Activated naive CD4-positive, alpha-beta T cell treated with anti-CD3 and anti-CD28 coated beads, Interleukin-2, amount 10 ng/mL, durations not matched to agents 7 days and 5 days (primary cell): ENCODE measurements around the gene STAP2.
A peak's percentile ranks its signal among the peaks of the same experiment; 100 is the strongest.
"Not testable (repeated sequence)": the region's sequence is repeated elsewhere in the genome, so short reads cannot be mapped to it uniquely, and the experiment has no call there.

Source experiments
- CTCF ChIA-PET: fragments of 350-600 bp; sonication (Branson Sonifier 250); formaldehyde crosslinking; loops from one replicate; lab custom pipeline; 2021; ENCODE audit warnings: antibody characterized with exemption; lab: Charles Lee
- DNase-seq: peaks from one replicate; pipeline ENCODE4 v3.0.0-alpha.2; 2020
- H3K27ac Mint-ChIP-seq: one replicate; pipeline ENCODE4 v1.8.0; 2021; ENCODE audit warnings: mild to moderate bottlenecking, moderate library complexity, mixed read lengths
- H3K27me3 Mint-ChIP-seq: one replicate; pipeline ENCODE4 v1.8.0; 2021; ENCODE audit warnings: mild to moderate bottlenecking, mixed read lengths
- H3K36me3 Mint-ChIP-seq: one replicate; pipeline ENCODE4 v1.8.0; 2021; ENCODE audit warnings: mixed read lengths
- H3K4me1 Mint-ChIP-seq: one replicate; pipeline ENCODE4 v1.8.0; 2021; ENCODE audit warnings: mixed read lengths
- H3K4me3 Mint-ChIP-seq: one replicate; pipeline ENCODE4 v1.8.0; 2021; ENCODE audit warnings: mild to moderate bottlenecking, moderate library complexity, mixed read lengths
- H3K9me3 Mint-ChIP-seq: one replicate; pipeline ENCODE4 v1.8.0; 2021; ENCODE audit warnings: mixed read lengths

The STAP2 gene

DNA sequence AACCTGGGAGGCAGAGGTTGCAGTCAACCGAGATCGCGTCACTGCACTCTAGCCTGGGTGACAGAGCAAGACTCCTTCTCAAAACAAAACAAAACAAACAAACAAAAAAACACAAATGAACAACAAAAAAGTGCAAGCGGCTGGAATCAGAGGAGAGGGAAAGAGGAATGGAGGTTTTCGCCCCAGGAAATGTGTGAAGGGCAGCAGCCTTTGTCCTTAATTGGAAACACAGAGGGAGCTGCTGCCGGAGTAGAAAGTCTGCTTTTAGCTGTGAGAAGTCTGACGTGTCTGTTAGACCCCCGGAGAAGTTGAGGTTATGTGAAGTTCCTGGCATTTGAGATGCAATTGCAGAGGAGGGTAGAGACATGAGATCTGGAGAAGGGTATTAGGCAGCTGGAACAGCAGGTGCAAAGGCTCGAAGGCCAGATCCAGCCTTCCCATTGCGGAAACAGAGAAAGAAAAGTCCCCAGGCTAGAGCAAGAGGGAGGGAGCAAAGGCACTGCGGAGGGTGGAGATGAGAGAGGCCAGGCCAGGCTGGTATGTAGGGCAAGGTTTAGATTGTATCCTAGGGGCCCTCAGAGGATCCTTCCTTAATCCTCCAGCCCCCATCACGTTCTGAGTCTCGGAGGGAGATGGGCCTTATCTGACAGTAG is 36.9 kb downstream of the STAP2 start:
- Mint-ChIP-seq H3K27ac (peak overlapping the region; percentile 94), H3K27me3 (peaks cover 2% of the 10 kb centered on the region), H3K36me3 (peaks cover 6% of the 10 kb centered on the region), H3K4me1 (peaks cover 57% of the 10 kb centered on the region), H3K9me3 (no peaks in the 10 kb centered on the region), H3K4me3 (peak overlapping the region; percentile 84)
- DNase-seq, result peak; percentile 38
- CTCF ChIA-PET, result interaction anchor here (0.7 kb wide), 1 partner anchor 20 kb away, joined by 3 read pairs; no protein-coding TSS in a partner anchor

DNA sequence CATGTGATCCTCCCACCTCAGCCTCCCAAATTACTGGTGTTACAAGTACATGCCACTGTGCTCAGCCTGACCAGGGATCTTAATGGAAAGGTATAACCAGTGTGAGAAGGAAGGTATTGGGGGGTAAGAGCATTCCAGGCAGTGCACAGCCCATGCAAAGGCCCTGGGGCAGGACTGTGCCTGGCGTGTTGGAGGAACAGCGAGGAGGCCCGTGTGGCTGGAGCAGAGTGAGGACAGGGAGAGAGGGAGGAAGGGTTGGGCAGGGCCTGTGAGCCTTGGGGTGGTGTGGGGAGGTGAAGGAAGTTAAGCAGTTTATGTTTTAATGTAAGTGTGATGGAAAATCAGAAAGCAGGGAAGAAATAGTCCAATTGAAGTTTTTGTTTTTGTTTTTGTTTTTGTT is 38.0 kb downstream of the STAP2 start:
- Mint-ChIP-seq H3K27ac (peak overlapping the region; percentile 94), H3K27me3 (no peaks in the 10 kb centered on the region), H3K9me3 (no peaks in the 10 kb centered on the region), H3K4me1 (peaks cover 55% of the 10 kb centered on the region), H3K4me3 (peak overlapping the region; percentile 84), H3K36me3 (peaks cover 6% of the 10 kb centered on the region)
- no peak for DNase-seq
- CTCF ChIA-PET, result no interaction called here

DNA sequence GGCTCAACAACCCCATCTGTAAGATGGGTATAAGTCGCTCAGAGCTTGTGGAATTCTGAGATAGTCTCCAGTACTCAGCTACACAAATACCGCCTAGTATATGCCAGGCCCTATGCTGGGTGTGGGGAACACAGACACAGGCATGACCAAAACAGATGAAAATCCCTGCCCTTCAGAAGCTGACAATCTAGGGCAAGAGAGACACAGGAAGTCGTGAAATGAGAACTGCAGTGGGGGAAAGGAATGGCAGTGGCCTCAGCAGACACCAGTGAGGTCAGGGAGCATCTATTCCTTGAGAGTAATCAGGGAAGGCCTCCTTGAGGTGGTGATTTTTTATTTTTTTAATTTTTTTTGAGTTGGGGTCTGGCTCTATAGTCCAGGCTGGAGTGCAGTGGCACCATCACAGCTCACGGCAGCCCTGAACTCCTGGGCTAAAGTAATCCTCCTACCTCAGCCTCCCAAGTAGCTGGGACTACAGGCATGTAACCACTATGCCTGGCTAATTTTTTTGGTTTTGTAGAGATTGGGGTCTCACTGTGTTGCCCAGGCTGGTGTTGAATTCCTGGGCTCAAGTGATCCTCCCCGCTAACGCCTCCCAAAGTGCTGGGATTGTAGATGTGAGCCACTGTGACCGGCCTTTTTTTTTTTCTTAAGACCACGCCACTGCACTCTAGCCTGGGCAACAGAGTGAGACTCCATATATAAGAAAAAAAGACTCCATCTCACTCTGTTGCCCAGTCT is 39.6 kb downstream of the STAP2 start:
- Mint-ChIP-seq H3K4me1 (peaks cover 47% of the 10 kb centered on the region), H3K9me3 (no peaks in the 10 kb centered on the region), H3K27ac (peak overlapping the region; percentile 40), H3K36me3 (peaks cover 12% of the 10 kb centered on the region), H3K27me3 (no peaks in the 10 kb centered on the region), H3K4me3 (peak overlapping the region; percentile 29)
- no peak for DNase-seq
- CTCF ChIA-PET, result interaction anchor here (0.9 kb wide), 1 partner anchor 54 kb away, joined by 3 read pairs; no protein-coding TSS in a partner anchor

DNA sequence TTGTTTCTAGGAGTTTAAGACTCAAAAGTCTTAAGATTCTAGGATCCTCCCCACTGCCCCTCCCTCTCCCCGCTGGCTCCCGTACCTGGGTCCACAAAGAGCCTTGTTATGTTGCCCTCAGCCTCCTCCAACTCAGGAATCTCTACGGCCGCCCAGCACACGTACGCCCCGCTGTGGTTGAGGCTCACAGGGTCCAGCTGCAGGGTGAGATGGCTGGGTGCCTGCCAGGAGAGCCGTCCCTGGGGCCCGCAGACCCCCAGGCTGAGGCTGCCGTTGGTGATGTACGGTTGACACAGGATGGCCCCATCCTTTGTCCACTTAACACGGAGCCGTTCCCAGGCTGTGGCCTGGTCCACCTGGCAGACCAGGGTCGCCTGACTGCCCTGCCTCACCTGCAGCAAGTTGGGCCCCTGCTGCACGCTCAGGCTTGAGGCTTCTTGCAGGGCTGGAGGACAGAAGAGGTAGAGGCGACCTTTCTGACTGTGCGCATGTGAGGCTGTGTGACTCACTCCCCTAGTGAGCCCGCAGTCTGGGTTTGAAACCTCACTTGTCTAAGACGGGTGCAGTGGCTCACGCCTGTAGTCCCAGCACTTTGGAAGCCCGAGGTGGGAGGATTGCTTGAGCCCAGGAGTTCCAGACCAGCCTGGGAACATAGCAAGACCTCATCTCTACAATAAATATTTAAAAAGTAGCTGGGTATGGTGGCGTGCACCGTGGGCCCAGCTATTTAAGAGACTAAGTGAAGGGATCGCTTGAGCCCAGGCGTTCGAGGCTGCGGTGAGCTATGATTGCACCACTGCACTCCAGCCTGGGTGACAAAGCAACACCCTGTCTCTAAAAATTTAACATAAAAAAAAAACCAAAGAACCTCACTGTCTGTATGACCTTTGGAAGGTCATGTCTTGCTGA is 40.5 kb downstream of the STAP2 start:
- H3K27ac Mint-ChIP-seq, result peak overlapping the region; percentile 40
- H3K4me3 Mint-ChIP-seq, result no peak overlapping the region
- no peaks in the 10 kb centered on the region for H3K9me3 Mint-ChIP-seq
- H3K36me3 Mint-ChIP-seq, result peaks cover 12% of the 10 kb centered on the region
- CTCF ChIA-PET, result interaction anchor here (0.9 to 1.1 kb wide), 2 partner anchors 30 to 55 kb away, joined by 3 read pairs; no protein-coding TSS in a partner anchor
- H3K27me3 Mint-ChIP-seq, result no peaks in the 10 kb centered on the region
- DNase-seq, result no peak
- H3K4me1 Mint-ChIP-seq, result peaks cover 40% of the 10 kb centered on the region

DNA sequence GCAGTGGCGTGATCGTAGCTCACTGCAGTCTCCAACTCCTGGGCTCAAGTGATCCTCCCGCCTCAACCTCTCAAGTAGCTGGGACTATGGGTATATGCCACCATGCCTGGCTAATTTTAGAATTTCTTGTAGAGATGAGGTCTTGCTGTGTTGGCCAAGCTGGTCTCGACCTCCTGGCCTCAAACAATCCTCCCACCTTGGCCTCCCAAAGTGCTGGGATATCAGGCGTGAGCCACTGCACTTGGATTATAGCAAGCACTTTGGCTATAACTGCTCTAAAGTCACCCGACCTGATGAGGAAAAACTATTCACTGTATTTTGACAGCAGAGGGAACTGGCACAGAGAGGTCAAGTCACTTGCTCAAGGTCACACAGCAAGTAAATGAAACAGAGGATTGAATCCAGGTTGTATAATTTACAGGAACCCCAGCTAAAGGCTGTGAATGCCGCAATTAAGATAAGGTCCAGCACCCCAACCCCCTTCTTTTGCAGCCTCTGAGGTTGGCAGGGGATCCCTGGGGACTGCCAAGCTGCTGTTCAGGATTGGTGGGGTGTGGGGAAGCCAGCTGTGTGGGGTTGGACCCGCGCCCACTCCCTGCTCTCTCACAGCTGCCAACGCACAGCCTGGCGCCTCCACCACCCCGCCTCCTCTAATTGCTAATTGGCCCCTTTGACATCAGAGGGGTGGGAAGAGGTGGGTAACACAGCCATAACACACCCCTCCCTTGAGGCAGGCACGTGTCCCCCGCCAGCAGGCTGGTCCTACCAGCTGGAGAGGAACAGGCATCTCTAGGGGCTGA is 42.5 kb downstream of the STAP2 start:
- H3K27me3 Mint-ChIP-seq, result no peaks in the 10 kb centered on the region
- H3K9me3 Mint-ChIP-seq, result no peaks in the 10 kb centered on the region
- no peak overlapping the region for H3K27ac Mint-ChIP-seq
- CTCF ChIA-PET, result interaction anchor here (0.8 to 1.7 kb wide), 2 partner anchors 25 to 29 kb away, joined by 3 read pairs; no protein-coding TSS in a partner anchor
- no peak overlapping the region for H3K4me3 Mint-ChIP-seq
- peaks cover 12% of the 10 kb centered on the region for H3K36me3 Mint-ChIP-seq
- no peak for DNase-seq
- peaks cover 21% of the 10 kb centered on the region for H3K4me1 Mint-ChIP-seq

DNA sequence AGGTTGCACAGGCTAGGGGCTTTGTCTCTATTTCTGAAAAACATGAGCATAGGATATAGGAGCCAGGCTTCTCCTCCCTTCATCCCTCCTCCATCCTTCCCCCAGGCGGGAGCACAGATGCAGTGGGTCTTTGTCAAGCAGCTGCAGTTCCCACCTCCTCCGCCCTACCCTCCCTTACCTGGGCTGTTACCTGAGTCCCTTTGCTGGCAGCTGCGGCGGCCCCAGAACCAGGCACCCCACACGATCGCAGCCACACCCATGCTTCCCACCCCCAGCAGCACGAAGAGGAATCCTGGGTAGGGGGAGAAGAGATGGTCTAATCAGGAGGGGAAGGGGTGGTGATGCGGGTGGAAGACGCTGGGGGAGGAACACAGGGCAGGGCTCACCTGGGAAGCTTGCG is 44.2 kb downstream of the STAP2 start:
- Mint-ChIP-seq H3K36me3 (peaks cover 9% of the 10 kb centered on the region), H3K4me3 (no peak overlapping the region), H3K27ac (no peak overlapping the region), H3K4me1 (peaks cover 12% of the 10 kb centered on the region), H3K27me3 (no peaks in the 10 kb centered on the region), H3K9me3 (no peaks in the 10 kb centered on the region)
- DNase-seq, result no peak
- CTCF ChIA-PET, result interaction anchor here (1.1 kb wide), 1 partner anchor 58 kb away, joined by 3 read pairs; no protein-coding TSS in a partner anchor

DNA sequence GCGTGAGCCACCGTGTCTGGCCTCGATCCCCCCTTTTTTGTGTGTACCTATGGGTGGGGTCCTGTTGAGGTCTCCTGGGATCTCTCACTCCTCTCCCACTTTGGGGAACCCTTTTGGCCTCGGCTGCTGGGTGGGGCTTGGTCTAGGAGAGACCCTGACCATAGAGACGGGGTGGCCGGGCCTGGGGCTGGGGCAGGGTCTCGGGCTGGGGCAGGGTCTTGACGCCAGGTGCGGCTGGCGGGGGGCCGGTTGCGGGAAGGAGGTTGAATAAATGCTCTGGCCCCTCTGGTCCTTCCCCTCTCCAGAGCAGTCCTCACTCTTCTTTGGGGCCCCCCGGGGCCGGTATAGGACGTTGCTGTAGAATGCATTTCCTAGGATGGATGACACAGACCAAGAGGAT is 46.1 kb downstream of the STAP2 start:
- H3K4me1 Mint-ChIP-seq, result peaks cover 2% of the 10 kb centered on the region
- CTCF ChIA-PET, result no interaction called here
- no peak overlapping the region for H3K4me3 Mint-ChIP-seq
- no peak overlapping the region for H3K27ac Mint-ChIP-seq
- DNase-seq, result no peak
- H3K36me3 Mint-ChIP-seq, result peaks cover 6% of the 10 kb centered on the region
- H3K27me3 Mint-ChIP-seq, result no peaks in the 10 kb centered on the region
- H3K9me3 Mint-ChIP-seq, result no peaks in the 10 kb centered on the region

DNA sequence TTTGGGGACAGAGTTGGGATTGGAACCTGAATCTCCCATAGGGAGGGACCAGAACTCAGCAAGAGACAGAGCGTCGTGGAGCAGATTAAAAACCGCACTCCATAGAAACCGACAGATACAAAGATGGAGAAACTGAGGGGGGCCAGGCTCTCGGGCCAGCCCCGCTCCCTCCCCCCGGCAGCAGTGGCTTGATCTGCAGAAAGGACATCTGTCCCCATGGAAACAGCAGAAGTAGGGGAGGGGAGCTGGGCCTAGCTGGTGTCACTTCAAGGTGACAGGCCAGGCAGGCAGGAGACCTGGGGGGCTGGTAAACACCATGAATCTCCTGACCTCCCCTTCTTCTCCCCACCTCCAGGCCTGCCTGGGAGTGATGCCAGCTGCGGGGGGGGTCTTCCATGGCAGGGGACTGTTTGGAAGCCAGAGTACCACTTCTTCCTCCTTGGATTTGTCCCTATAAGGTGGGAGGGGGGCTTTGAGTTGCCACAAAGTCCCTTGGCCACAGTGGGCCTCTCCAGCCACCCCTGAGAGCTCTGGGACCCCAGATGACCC is 47.4 kb downstream of the STAP2 start:
- Mint-ChIP-seq H3K4me1 (peaks cover 2% of the 10 kb centered on the region), H3K27me3 (no peaks in the 10 kb centered on the region), H3K4me3 (no peak overlapping the region), H3K27ac (no peak overlapping the region), H3K36me3 (peaks cover 6% of the 10 kb centered on the region), H3K9me3 (no peaks in the 10 kb centered on the region)
- no peak for DNase-seq
- CTCF ChIA-PET, result no interaction called here

DNA sequence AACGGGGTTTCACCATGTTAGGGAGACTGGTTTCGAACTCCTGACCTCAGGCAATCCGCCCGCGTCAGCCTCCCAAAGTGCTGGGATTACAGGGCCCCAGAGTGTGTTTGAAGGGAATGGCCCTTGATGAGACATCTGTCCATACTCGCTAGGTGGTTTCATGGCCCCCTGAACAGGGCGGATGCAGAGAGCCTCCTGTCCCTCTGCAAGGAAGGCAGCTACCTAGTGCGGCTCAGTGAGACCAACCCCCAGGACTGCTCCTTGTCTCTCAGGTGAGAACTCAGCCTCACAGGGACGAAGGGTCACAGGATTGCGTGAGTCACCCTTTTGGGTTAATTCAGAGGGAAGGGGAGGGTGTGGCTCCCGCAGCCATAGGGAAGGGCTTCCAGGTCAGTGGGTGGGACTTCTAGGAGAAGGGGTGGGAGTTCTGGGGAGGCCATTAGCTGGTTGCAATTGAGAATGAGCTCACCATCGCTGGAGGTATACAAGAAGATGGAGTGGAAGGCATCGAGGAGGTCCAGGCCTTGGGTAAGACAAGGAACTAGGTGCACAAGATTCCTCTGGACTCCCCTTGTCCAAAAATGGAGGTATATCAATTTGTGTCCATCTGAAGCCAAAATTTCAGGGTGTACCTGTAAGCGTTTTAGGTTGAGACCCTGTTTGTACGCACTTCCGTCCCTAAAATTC is 50.4 kb downstream of the STAP2 start:
- Mint-ChIP-seq H3K27ac (no peak overlapping the region), H3K4me1 (peaks cover 6% of the 10 kb centered on the region), H3K27me3 (peaks cover 9% of the 10 kb centered on the region), H3K9me3 (no peaks in the 10 kb centered on the region), H3K4me3 (no peak overlapping the region), H3K36me3 (no peaks in the 10 kb centered on the region)
- CTCF ChIA-PET, result no interaction called here
- no peak for DNase-seq

DNA sequence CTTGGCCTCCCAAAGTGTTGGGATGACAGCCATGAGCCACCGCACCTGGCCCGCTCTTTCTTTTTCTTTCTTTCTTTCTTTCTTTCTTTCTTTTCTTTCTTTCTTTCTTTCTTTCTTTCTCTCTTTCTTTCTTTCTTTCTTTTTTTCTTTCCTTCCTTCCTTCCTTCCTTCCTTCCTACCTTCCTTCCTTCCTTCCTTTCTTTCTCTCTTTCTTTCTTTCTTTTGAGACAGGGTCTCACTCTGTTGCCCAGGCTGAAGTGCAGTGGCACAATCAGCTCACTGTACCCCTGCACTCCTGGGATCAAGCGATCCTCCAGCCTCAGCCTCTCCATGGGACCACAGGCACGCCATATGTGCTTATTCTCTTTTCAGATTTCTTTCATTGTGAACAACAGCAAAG is 52.5 kb downstream of the STAP2 start:
- DNase-seq, H3K36me3 Mint-ChIP-seq, H3K4me3 Mint-ChIP-seq, H3K4me1 Mint-ChIP-seq, H3K9me3 Mint-ChIP-seq, H3K27ac Mint-ChIP-seq, CTCF ChIA-PET: not testable (repeated sequence)
- H3K27me3 Mint-ChIP-seq, result peaks cover 27% of the 10 kb centered on the region

DNA sequence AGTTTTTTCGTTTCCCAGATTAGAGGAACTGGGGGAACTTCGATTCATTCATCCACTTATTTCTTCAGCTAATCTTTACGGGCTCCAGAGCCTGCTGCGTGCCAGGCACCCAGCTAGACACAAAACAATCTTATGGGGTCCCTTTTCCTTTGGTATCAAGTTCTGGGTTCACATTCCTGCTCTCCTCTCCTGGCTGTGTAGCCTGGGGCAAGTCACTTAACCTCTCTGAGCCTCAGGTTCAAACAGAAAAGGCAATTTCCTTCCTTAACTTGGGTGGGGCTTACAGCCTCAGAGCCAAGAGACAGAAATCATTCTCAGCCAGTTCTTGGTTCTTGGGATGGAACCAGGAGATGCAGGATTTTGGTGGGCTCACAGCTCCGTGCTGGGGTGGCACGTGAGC is 53.7 kb downstream of the STAP2 start:
- peaks cover 8% of the 10 kb centered on the region for H3K4me1 Mint-ChIP-seq
- DNase-seq, result no peak
- no peaks in the 10 kb centered on the region for H3K9me3 Mint-ChIP-seq
- CTCF ChIA-PET, result no interaction called here
- H3K27ac Mint-ChIP-seq, result no peak overlapping the region
- no peak overlapping the region for H3K4me3 Mint-ChIP-seq
- no peaks in the 10 kb centered on the region for H3K36me3 Mint-ChIP-seq
- peaks cover 39% of the 10 kb centered on the region for H3K27me3 Mint-ChIP-seq

DNA sequence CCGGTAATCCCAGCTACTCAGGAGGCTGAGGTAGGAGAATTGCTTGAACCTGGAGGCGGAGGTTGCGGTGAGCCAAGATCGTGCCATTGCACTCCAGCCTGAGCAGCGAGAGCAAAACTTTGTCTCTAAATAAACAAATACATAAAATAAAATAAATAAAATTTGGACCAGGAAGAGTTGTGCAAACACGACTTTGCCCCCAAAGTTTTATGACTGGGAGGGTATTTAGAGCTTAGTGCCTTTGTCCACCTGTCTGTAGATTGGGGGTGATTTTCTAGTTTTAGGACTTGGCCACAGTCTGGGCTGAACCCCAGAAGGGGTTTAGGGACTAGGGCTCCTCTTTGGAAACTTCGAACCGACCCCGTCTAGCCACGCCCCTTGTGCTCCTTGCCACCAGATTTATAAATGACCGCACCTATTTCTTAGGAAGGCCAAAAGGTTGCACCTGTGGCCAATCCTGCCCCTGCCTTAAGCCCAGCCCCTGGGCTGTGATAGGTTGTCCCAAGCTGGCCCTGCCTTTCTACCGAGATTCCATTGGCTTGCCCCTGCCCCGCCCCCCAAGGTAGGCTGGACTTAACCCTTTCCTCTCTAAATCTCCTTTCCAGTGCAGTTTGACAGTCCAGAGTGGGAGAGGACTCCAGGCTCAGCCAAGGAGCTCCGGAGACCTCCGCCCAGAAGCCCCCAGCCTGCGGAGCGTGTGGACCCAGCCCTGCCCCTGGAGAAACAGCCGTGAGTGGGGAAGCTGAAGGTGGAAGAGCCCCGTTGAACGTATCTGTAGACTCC is 54.3 kb downstream of the STAP2 start:
- Mint-ChIP-seq H3K4me1 (peaks cover 11% of the 10 kb centered on the region), H3K9me3 (no peaks in the 10 kb centered on the region), H3K4me3 (no peak overlapping the region), H3K27me3 (peaks cover 45% of the 10 kb centered on the region), H3K27ac (no peak overlapping the region), H3K36me3 (no peaks in the 10 kb centered on the region)
- DNase-seq, result no peak
- CTCF ChIA-PET, result no interaction called here
